CD4-positive, alpha-beta T cell treated with Interleukin-6 for 4 hours (primary cell): ENCODE results near the gene RYR2.

Experiments used
- DNase-seq: peaks from one replicate; pipeline ENCODE4 v3.0.0-alpha.2; 2020; ENCODE audit warnings: mixed read lengths

RYR2 gene

DNA sequence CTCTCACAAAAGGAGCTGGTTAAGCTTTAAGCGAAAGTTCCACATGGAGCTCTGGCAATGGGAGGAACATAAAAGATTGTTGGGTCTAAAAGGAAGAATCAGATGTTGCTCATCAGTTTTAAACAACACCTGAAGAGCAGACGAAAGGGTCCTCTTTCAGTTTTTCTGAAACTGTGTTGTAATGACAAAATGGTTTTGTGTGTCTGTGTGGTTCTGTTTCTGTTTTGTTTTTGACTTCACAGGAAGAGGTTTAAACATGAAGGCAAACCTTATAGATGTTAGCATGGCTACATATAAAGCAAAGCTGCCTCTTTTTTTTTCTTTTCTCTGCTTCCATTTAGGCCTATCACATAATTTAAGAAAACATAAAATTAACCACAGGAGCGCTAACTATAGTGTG lies 712.6 kb downstream of the RYR2 start:
- no peak for DNase-seq

DNA sequence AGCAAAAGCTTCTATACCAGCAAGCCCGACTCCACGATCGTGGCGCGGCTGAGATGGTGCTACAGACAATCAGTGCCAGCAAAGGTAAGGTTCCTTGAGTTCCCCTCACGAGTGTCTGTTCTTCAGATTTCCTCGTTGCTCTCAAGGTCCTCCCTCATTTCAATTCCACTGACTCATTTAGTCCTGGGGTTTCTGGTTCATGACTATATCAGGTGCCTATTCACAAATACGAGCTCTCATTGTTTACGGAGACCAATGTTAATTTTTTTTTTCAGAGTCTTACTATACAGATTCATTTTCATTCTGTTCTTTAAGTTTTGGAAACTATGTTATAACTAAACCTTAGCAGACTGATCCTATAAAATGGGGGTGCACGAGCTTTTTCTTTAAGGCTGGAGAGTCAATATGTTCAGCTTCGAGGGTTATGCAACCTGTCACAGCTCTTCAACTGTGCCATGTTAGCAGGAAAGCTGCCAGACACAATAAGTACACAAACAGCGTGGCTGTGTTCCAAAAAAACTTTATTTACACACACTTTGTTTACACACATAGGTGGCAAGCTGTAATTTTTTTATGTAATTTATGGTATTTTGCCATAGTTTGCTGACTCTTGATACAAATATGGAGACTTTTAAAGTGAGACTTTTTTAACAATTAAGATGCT lies 714.5 kb downstream of the RYR2 start:
- no peak for DNase-seq

DNA sequence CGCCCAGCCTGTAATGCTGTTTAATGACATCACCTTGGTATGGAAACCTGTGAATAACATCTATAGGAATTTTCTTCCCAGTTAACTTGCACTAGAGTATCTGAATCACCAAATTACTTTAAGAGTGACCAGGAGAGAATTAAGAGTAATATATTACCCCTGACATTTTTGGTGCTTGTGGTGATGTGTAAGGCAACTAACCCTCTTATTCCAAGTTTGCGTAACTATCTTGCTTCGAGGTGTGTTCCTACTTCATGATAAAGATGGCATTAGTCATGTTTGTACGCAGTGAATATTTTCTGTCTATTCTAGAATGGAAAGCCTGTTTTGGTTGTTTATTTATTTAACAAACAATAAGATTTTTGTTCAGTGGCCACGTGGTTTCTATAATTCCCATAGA lies 717.4 kb downstream of the RYR2 start:
- no peak for DNase-seq

DNA sequence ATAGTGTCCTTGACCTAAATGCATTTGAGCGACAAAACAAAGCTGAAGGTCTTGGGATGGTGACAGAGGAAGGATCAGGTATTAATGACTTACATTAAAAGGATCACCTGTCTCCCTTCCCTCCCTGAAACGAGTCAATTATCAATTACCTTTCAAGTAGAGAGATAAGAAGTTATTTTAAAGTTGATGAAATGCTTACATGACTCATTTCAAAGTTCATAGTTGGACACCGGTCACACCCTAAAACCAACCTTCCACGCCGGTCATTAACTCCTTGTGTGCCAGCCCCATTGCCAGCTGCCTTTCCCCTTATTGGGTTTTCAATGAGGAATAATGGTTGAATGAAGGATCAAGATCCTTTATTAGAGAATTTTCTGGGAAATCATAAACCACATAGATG lies 719.0 kb downstream of the RYR2 start:
- no peak for DNase-seq

DNA sequence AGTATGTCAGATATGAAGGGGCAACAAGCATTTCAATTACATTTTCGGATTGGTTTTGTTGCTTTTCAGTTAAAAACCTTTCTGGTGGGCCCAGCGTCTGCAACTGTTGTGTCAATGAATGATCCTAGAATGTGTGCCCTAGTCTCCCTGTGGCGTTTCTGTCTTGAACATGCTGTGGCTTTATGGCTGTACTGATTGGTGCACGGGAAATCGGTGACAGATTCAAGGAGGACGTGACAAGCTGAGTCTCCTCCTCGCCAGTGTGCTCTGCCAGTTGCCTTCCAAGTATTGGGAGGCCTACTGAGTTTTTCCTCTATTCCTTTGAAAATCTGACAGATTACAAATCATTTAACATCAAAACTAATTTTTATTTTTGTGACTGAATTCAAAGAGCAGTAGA lies 721.2 kb downstream of the RYR2 start:
- no peak for DNase-seq

- no peak for DNase-seq
These were observed 721.8 kb downstream of the RYR2 start for GRCh38 chr1:237763751-237764150.

GRCh38 chr1:237769916-237770315 lies 727.9 kb downstream of the RYR2 start:
- DNase-seq = no peak

- no peak for DNase-seq
These were observed 730.0 kb downstream of the RYR2 start for GRCh38 chr1:237772009-237772408.

GRCh38 chr1:237774246-237774645 lies 732.3 kb downstream of the RYR2 start:
- DNase-seq = no peak

DNA sequence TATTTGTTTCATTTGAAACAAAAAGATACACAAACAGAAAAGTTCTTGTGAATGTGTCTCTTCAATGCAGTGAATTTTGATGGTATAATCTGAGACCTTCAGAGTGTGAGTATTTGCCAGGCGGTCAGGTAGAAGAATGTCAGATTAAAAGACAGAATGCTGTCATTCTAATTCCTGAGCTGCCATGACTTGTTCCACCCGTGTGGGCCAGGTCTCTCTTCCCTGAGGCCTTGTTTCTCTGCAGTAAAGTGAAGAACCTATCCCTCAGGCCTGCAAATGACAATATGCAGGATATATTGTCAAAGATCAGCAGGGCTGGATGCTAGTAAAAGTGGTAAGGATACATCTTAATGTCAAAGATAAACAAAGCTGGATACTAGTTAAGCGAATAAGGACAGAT lies 737.4 kb downstream of the RYR2 start:
- DNase-seq = no peak

DNA sequence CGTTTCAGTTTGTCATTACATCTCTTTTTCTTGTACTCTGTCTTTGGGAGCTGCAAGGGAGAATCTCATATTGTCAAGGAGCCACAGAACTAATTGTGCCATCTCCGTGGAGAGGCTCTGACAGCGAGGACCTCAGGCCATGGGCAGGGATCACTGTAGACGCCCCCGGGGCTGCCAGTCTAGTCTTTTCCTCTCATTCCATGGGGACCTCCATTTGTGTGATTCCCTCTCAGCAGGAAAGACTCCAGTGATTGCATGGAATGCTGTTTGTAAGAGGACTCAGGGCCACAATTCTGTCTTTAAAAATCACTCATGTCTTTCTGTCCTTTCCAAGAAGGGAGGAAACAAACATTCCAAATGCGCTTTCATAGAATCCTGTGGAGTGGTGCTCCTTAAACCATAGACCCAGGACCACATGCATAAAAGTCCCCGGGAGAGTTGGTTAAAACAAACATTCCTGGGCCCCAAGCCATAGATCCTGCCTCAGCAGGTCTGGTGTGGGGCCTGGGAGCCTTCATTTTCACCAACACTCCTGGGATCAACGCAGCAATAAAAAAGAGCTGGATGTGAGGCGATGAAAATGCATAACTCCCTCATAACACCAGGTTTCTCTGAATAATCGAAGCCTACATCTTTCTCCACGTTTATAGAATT lies 744.2 kb downstream of the RYR2 start:
- DNase-seq = no peak

- DNase-seq = no peak
These were observed 746.1 kb downstream of the RYR2 start for GRCh38 chr1:237788069-237788468.

GRCh38 chr1:237789619-237790018 lies 747.6 kb downstream of the RYR2 start:
- DNase-seq = no peak

- DNase-seq = no peak
These were observed 749.6 kb downstream of the RYR2 start for GRCh38 chr1:237791592-237791991.

GRCh38 chr1:237792149-237792548 lies 750.2 kb downstream of the RYR2 start:
- no peak for DNase-seq

- DNase-seq = no peak
These were observed 750.7 kb downstream of the RYR2 start for GRCh38 chr1:237792726-237793125.

- no peak for DNase-seq
These were observed 752.1 kb downstream of the RYR2 start for GRCh38 chr1:237794071-237794470.

DNA sequence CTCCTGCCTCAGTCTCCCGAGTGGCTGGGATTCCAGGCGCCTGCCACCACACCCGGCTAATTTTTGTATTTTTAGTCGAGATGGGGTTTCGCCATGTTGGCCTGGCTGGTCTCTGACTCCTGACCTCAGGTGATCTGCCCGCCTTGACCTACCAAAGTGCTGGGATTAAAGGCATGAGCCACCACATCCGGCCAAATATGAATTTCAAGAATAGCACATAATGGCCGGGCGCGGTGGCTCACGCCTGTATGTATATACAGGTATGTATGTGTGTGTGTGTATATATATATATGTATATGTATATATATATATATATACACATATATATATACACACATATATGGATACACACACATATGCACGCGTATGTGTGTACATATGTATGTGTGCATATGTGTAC lies 753.6 kb downstream of the RYR2 start:
- no peak for DNase-seq

- peak; percentile 4 for DNase-seq
These were observed 757.9 kb downstream of the RYR2 start for GRCh38 chr1:237799762-237800474.

GRCh38 chr1:237804516-237804915 lies 762.5 kb downstream of the RYR2 start:
- no peak for DNase-seq

DNA sequence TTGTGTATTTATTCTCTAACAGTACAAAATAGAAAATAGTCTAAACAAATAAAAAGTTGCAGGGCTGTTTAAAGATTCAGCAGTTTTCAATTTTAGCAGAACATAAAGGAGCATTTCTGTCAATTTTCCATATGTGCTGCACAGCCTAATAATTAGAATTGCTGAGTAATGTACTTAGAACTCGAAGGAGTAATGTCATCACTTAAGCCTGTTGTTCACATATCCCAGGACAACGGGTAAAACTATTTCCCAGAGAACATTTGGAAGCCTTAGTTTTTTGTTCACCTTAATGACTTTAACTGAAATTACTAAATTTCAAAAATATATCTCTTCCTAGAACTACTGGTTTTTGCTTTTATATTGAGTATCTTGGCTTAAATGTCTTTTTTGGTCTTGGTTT lies 767.1 kb downstream of the RYR2 start:
- no peak for DNase-seq

- DNase-seq = no peak
These were observed 769.6 kb downstream of the RYR2 start for GRCh38 chr1:237811633-237812032.

DNA sequence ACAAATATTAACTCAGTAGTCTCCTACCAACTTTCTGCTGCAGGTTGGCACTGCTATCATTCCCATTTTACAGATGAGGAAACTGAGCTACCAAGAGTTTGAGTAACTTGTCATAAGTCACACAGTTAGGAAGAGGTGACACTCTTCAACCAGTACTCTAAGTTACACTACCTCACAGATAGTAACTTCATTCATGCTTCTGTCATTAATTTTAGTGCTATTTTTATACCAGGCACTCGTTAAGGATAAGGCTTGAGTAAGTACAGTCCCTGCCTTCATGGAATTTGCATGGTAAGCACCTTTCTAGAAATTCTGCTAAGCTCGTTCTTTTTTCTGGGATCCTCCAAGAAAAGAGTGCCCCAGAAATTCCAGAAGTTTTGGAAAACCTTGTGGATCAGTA lies 770.1 kb downstream of the RYR2 start:
- DNase-seq = no peak

- DNase-seq = no peak
These were observed 772.4 kb downstream of the RYR2 start for GRCh38 chr1:237814319-237814924.
